GM23338 (cell line): ENCODE measurements around the gene MYOF. TPM values are rescaled to one million over a fixed set of nuclear protein-coding genes. Genes with fewer than 3 reads are reported as not detected.

Experiments
- ATAC-seq: fragments of 200-7000 bp; cut with Tn5 transposase; 3 replicates; pipeline ENCODE4 v1.9.1; 2020
- DNase-seq: peaks from one replicate; pipeline ENCODE4 v3.0.0-alpha.2; 2015; ENCODE audit warnings: low spot score
- H2AFZ ChIP-seq: fragments of 200-600 bp; sonication (generic); 2 replicates; pipeline ENCODE4 v1.8.0; 2016; ENCODE audit warnings: antibody characterized with exemption, mild to moderate bottlenecking, moderate library complexity
- H3F3A ChIP-seq: fragments of 200-600 bp; sonication (generic); replicated peaks from 2 replicates; pipeline ENCODE4 v1.8.0; 2017; ENCODE audit warnings: antibody characterized with exemption, mixed run types, low read depth
- H3K27ac ChIP-seq: fragments of 200-600 bp; sonication (generic); 2 replicates; pipeline ENCODE4 v1.6.1; 2016; ENCODE audit warnings: low read depth
- H3K27me3 ChIP-seq: fragments of 200-600 bp; sonication (generic); 2 replicates; pipeline ENCODE4 v1.8.0; 2016; ENCODE audit warnings: mild to moderate bottlenecking, mixed run types, moderate library complexity; ENCODE audit not compliant: insufficient read depth
- H3K36me3 ChIP-seq: fragments of 200-600 bp; sonication (generic); 2 replicates; pipeline ENCODE4 v1.8.0; 2016; ENCODE audit warnings: mild to moderate bottlenecking; ENCODE audit not compliant: insufficient read depth
- H3K4me1 ChIP-seq: fragments of 200-600 bp; sonication (generic); 2 replicates; pipeline ENCODE4 v1.8.0; 2016; ENCODE audit warnings: mild to moderate bottlenecking, moderate library complexity; ENCODE audit not compliant: insufficient read depth
- H3K4me2 ChIP-seq: fragments of 200-600 bp; sonication (generic); 2 replicates; pipeline ENCODE4 v1.7.1; 2017; ENCODE audit warnings: mixed run types
- H3K4me3 ChIP-seq: fragments of 200-600 bp; sonication (generic); 2 replicates; pipeline ENCODE4 v1.6.1; 2016; ENCODE audit warnings: mixed run types
- H3K79me2 ChIP-seq: fragments of 200-600 bp; sonication (generic); replicated peaks from 2 replicates; pipeline ENCODE4 v1.8.0; 2017; ENCODE audit warnings: mild to moderate bottlenecking; ENCODE audit not compliant: insufficient read depth
- H3K9me2 ChIP-seq: fragments of 200-600 bp; sonication (generic); 2 replicates; pipeline ENCODE4 v1.8.0; 2017; ENCODE audit not compliant: insufficient read depth
- H4K20me1 ChIP-seq: fragments of 200-600 bp; sonication (generic); replicated peaks from 2 replicates; pipeline ENCODE4 v1.8.0; 2017; ENCODE audit warnings: mild to moderate bottlenecking; ENCODE audit not compliant: insufficient read depth
- H3K27ac Mint-ChIP-seq: 2 replicates; pipeline ENCODE4 v1.8.0; 2020; ENCODE audit warnings: inconsistent platforms, mild to moderate bottlenecking, moderate library complexity, mixed read lengths
- H3K27me3 Mint-ChIP-seq: 3 replicates; pipeline ENCODE4 v1.8.0; 2022; ENCODE audit warnings: low read depth, mild to moderate bottlenecking, moderate library complexity, mixed read lengths, inconsistent platforms; ENCODE audit not compliant: insufficient read depth, poor library complexity
- H3K36me3 Mint-ChIP-seq: 3 replicates; pipeline ENCODE4 v1.8.0; 2021; ENCODE audit warnings: low read depth, mild to moderate bottlenecking, inconsistent platforms, moderate library complexity, mixed read lengths
- H3K4me1 Mint-ChIP-seq: 3 replicates; pipeline ENCODE4 v1.8.0; 2020; ENCODE audit warnings: mild to moderate bottlenecking, inconsistent platforms, mixed read lengths
- H3K4me3 Mint-ChIP-seq: 3 replicates; pipeline ENCODE4 v1.8.0; 2021; ENCODE audit warnings: moderate library complexity, mild to moderate bottlenecking, inconsistent platforms, mixed read lengths
- H3K9me3 Mint-ChIP-seq: 3 replicates; pipeline ENCODE4 v1.8.0; 2020; ENCODE audit warnings: moderate library complexity, mild to moderate bottlenecking, inconsistent platforms, mixed read lengths
- CREB1 ChIP-seq: fragments of 250-450 bp; sonication (Bioruptor Pico); IDR thresholded peaks from 2 replicates; pipeline ENCODE4 v1.5.0; 2020; ENCODE audit warnings: low read depth, mild to moderate bottlenecking, moderate library complexity
- EZH2 ChIP-seq: fragments of 200-600 bp; sonication (generic); IDR thresholded peaks from one replicate; pipeline ENCODE4 v1.8.0; 2017; ENCODE audit warnings: antibody characterized with exemption, mild to moderate bottlenecking, low read depth; ENCODE audit not compliant: unreplicated experiment
- EZH2phosphoT487 ChIP-seq: fragments of 200-600 bp; sonication (generic); IDR thresholded peaks from one replicate; pipeline ENCODE4 v1.8.1; 2018; ENCODE audit warnings: antibody characterized with exemption; ENCODE audit not compliant: unreplicated experiment
- JUNB ChIP-seq: IDR thresholded peaks from one replicate; pipeline ENCODE4 v1.6.1; 2016; ENCODE audit warnings: antibody characterized with exemption; ENCODE audit not compliant: unreplicated experiment
- NANOG ChIP-seq: IDR thresholded peaks from 2 replicates; pipeline ENCODE4 v1.6.1; 2016; ENCODE audit warnings: antibody characterized with exemption, borderline replicate concordance
- POLR2AphosphoS5 ChIP-seq: IDR thresholded peaks from 2 replicates; pipeline ENCODE4 v1.6.1; 2016; ENCODE audit warnings: antibody characterized with exemption, low read depth
- STAT1 ChIP-seq: IDR thresholded peaks from one replicate; pipeline ENCODE4 v1.6.1; 2016; ENCODE audit warnings: antibody characterized with exemption; ENCODE audit not compliant: unreplicated experiment
- ZNF114 ChIP-seq: fragments of 250-450 bp; sonication (Bioruptor Pico); IDR thresholded peaks from 2 replicates; pipeline ENCODE4 v1.5.0; 2020; ENCODE audit warnings: mild to moderate bottlenecking, moderate library complexity
- ZNF331 ChIP-seq: fragments of 250-450 bp; sonication (Bioruptor Pico); IDR thresholded peaks from 2 replicates; pipeline ENCODE4 v1.5.0; 2020; ENCODE audit warnings: low read depth, mild to moderate bottlenecking, moderate library complexity
- polyA plus RNA-seq: library from polyadenylated mRNA; unstranded; fragments of >200 nt; fragmentation: Nextera tagmentation; extraction: Ambion mirVana; gene quantifications from 2 replicates; pipeline ENCODE4 v1.2.1, GENCODE V29; 2016
- total RNA-seq: library from RNA; depleted of rRNA; stranded (reverse); fragments of >200 nt; shearing (Covaris generic); gene quantifications from 2 replicates; pipeline ENCODE4 v1.2.3, GENCODE V29; 2014
- TF ChIP-seq, protein P1 (sequence below): fragments of 250-450 bp; sonication (Bioruptor Pico); IDR thresholded peaks from 2 replicates; pipeline ENCODE4 v1.5.0; 2020; ENCODE audit warnings: mild to moderate bottlenecking, moderate library complexity
- TF ChIP-seq, protein P2 (sequence below): IDR thresholded peaks from 2 replicates; pipeline ENCODE4 v1.6.1; 2016; ENCODE audit warnings: antibody characterized with exemption
- TF ChIP-seq, protein P3 (sequence below), 2 experiments: fragments of 200-600 bp in 1 of 2; sonication (generic) in 1 of 2; conservative IDR thresholded peaks; 2 replicates each; pipeline versions ENCODE4 v1.5.1 to v1.6.1; 2016 to 2017; ENCODE audit warnings: antibody characterized with exemption in 2 of 2, low read depth in 2 of 2, mild to moderate bottlenecking in 2 of 2, moderate library complexity in 1 of 2
- TF ChIP-seq, protein P4 (sequence below): IDR thresholded peaks from one replicate; pipeline ENCODE4 v1.6.1; 2018; ENCODE audit warnings: antibody characterized with exemption; ENCODE audit not compliant: unreplicated experiment

The MYOF gene
- total and polyA plus RNA-seq, 2 experiments from 2014 or later, result 0.82 to 1.4 TPM

DNA sequence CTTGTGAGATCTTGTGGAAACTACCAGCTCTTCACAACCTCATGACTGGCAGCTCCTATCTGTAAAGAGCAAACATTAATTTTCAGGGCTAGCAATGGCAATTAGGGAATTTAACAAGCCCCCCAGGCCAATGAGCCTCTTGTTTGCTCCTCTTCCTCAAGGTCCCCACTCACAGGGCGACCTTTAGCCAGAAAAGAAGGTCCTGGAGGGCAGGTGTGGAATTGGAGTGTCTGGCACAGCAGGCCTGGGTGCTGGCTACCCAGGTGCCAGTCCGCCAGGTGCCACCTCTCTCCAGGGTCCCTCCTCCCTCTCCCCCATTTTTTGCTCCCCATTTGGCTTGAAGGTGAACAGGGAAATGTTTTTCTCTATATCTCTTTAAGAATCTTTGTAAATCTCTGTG, 12.4 kb upstream of the MYOF start:
- H2AFZ ChIP-seq, result no peak overlapping the region

More for the DNA sequence above, 12.4 kb upstream of the MYOF start:
- no peak overlapping the region for H3K27ac Mint-ChIP-seq
- Histone ChIP-seq H3F3A (no peaks in the 10 kb centered on the region), H3K27me3 (peaks cover 16% of the 10 kb centered on the region), H4K20me1 (no peaks in the 10 kb centered on the region), H3K79me2 (peaks cover 26% of the 10 kb centered on the region), H3K4me1 (peaks cover 16% of the 10 kb centered on the region; the same call in 1 of the 2 replicates), H3K4me2 (no peak overlapping the region), H3K4me3 (no peak overlapping the region), H3K36me3 (no peaks in the 10 kb centered on the region), H3K9me2 (no peaks in the 10 kb centered on the region), H3K27ac (no peak overlapping the region)
- no peak overlapping the region for H3K4me3 Mint-ChIP-seq
- TF ChIP-seq ZNF331, result no peak
- no peak for TF ChIP-seq EZH2phosphoT487
- TF ChIP-seq, protein P1, sequence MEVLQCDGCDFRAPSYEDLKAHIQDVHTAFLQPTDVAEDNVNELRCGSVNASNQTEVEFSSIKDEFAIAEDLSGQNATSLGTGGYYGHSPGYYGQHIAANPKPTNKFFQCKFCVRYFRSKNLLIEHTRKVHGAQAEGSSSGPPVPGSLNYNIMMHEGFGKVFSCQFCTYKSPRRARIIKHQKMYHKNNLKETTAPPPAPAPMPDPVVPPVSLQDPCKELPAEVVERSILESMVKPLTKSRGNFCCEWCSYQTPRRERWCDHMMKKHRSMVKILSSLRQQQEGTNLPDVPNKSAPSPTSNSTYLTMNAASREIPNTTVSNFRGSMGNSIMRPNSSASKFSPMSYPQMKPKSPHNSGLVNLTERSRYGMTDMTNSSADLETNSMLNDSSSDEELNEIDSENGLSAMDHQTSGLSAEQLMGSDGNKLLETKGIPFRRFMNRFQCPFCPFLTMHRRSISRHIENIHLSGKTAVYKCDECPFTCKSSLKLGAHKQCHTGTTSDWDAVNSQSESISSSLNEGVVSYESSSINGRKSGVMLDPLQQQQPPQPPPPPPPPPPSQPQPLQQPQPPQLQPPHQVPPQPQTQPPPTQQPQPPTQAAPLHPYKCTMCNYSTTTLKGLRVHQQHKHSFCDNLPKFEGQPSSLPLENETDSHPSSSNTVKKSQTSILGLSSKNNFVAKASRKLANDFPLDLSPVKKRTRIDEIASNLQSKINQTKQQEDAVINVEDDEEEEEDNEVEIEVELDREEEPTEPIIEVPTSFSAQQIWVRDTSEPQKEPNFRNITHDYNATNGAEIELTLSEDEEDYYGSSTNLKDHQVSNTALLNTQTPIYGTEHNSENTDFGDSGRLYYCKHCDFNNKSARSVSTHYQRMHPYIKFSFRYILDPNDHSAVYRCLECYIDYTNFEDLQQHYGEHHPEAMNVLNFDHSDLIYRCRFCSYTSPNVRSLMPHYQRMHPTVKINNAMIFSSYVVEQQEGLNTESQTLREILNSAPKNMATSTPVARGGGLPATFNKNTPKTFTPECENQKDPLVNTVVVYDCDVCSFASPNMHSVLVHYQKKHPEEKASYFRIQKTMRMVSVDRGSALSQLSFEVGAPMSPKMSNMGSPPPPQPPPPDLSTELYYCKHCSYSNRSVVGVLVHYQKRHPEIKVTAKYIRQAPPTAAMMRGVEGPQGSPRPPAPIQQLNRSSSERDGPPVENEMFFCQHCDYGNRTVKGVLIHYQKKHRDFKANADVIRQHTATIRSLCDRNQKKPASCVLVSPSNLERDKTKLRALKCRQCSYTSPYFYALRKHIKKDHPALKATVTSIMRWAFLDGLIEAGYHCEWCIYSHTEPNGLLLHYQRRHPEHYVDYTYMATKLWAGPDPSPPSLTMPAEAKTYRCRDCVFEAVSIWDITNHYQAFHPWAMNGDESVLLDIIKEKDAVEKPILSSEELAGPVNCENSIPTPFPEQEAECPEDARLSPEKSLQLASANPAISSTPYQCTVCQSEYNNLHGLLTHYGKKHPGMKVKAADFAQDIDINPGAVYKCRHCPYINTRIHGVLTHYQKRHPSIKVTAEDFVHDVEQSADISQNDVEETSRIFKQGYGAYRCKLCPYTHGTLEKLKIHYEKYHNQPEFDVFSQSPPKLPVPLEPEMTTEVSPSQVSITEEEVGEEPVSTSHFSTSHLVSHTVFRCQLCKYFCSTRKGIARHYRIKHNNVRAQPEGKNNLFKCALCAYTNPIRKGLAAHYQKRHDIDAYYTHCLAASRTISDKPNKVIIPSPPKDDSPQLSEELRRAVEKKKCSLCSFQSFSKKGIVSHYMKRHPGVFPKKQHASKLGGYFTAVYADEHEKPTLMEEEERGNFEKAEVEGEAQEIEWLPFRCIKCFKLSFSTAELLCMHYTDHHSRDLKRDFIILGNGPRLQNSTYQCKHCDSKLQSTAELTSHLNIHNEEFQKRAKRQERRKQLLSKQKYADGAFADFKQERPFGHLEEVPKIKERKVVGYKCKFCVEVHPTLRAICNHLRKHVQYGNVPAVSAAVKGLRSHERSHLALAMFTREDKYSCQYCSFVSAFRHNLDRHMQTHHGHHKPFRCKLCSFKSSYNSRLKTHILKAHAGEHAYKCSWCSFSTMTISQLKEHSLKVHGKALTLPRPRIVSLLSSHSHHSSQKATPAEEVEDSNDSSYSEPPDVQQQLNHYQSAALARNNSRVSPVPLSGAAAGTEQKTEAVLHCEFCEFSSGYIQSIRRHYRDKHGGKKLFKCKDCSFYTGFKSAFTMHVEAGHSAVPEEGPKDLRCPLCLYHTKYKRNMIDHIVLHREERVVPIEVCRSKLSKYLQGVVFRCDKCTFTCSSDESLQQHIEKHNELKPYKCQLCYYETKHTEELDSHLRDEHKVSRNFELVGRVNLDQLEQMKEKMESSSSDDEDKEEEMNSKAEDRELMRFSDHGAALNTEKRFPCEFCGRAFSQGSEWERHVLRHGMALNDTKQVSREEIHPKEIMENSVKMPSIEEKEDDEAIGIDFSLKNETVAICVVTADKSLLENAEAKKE (CRISPR knock-in tag), result no peak
- no peak for TF ChIP-seq JUNB
- TF ChIP-seq, protein P2, sequence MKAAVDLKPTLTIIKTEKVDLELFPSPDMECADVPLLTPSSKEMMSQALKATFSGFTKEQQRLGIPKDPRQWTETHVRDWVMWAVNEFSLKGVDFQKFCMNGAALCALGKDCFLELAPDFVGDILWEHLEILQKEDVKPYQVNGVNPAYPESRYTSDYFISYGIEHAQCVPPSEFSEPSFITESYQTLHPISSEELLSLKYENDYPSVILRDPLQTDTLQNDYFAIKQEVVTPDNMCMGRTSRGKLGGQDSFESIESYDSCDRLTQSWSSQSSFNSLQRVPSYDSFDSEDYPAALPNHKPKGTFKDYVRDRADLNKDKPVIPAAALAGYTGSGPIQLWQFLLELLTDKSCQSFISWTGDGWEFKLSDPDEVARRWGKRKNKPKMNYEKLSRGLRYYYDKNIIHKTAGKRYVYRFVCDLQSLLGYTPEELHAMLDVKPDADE, result no peak
- TF ChIP-seq ZNF114 (CRISPR knock-in tag), result no peak
- no peak for TF ChIP-seq NANOG
- TF ChIP-seq EZH2, result no peak
- no peak for TF ChIP-seq CREB1
- TF ChIP-seq, protein P3, sequence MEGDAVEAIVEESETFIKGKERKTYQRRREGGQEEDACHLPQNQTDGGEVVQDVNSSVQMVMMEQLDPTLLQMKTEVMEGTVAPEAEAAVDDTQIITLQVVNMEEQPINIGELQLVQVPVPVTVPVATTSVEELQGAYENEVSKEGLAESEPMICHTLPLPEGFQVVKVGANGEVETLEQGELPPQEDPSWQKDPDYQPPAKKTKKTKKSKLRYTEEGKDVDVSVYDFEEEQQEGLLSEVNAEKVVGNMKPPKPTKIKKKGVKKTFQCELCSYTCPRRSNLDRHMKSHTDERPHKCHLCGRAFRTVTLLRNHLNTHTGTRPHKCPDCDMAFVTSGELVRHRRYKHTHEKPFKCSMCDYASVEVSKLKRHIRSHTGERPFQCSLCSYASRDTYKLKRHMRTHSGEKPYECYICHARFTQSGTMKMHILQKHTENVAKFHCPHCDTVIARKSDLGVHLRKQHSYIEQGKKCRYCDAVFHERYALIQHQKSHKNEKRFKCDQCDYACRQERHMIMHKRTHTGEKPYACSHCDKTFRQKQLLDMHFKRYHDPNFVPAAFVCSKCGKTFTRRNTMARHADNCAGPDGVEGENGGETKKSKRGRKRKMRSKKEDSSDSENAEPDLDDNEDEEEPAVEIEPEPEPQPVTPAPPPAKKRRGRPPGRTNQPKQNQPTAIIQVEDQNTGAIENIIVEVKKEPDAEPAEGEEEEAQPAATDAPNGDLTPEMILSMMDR (conservative IDR thresholded peaks at IDR 0.05; ENCODE audit: low read depth in 2 of 2), result no peak
- TF ChIP-seq STAT1, result no peak
- no peak for TF ChIP-seq POLR2AphosphoS5
- TF ChIP-seq, protein P4, sequence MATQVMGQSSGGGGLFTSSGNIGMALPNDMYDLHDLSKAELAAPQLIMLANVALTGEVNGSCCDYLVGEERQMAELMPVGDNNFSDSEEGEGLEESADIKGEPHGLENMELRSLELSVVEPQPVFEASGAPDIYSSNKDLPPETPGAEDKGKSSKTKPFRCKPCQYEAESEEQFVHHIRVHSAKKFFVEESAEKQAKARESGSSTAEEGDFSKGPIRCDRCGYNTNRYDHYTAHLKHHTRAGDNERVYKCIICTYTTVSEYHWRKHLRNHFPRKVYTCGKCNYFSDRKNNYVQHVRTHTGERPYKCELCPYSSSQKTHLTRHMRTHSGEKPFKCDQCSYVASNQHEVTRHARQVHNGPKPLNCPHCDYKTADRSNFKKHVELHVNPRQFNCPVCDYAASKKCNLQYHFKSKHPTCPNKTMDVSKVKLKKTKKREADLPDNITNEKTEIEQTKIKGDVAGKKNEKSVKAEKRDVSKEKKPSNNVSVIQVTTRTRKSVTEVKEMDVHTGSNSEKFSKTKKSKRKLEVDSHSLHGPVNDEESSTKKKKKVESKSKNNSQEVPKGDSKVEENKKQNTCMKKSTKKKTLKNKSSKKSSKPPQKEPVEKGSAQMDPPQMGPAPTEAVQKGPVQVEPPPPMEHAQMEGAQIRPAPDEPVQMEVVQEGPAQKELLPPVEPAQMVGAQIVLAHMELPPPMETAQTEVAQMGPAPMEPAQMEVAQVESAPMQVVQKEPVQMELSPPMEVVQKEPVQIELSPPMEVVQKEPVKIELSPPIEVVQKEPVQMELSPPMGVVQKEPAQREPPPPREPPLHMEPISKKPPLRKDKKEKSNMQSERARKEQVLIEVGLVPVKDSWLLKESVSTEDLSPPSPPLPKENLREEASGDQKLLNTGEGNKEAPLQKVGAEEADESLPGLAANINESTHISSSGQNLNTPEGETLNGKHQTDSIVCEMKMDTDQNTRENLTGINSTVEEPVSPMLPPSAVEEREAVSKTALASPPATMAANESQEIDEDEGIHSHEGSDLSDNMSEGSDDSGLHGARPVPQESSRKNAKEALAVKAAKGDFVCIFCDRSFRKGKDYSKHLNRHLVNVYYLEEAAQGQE, result no peak
- DNase-seq (no peak), ATAC-seq (no peak)
- no peaks in the 10 kb centered on the region for H3K9me3 Mint-ChIP-seq
- H3K4me1 Mint-ChIP-seq, result peaks cover 13% of the 10 kb centered on the region
- H3K27me3 Mint-ChIP-seq, result peaks cover 2% of the 10 kb centered on the region
- H3K36me3 Mint-ChIP-seq, result no peaks in the 10 kb centered on the region
